GM12873 (cell line): Measurements from ENCODE around the gene MOCS1.

Experiments used
- TF ChIP-seq, protein P1 (sequence below): IDR thresholded peaks from 2 replicates; pipeline ENCODE4 v1.5.1; 2012; ENCODE audit warnings: low read depth, mild to moderate bottlenecking, moderate library complexity, low read length, control low read depth; ENCODE audit not compliant: insufficient read depth; ENCODE audit errors: missing control alignments

Gene MOCS1

DNA sequence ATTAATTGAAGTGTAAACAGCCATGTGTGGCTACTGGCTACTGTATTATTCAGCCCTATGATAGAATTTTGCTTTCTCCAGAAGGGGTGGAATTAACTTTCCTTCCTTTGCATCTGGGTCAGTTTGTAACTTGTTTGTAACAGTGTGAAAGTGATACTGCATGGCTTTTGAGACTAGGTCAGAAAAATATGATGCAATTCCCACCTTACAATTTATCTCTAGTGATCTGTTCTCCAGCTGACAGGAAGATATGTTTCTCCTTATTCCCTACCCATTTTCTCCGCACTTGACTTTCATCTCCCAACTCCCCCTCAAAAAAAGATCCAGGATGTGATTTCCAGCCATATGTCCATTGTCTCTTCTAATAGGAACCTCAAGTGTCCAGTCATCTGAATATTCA lies 2.6 kb upstream of the MOCS1 start:
- TF ChIP-seq, protein P1, sequence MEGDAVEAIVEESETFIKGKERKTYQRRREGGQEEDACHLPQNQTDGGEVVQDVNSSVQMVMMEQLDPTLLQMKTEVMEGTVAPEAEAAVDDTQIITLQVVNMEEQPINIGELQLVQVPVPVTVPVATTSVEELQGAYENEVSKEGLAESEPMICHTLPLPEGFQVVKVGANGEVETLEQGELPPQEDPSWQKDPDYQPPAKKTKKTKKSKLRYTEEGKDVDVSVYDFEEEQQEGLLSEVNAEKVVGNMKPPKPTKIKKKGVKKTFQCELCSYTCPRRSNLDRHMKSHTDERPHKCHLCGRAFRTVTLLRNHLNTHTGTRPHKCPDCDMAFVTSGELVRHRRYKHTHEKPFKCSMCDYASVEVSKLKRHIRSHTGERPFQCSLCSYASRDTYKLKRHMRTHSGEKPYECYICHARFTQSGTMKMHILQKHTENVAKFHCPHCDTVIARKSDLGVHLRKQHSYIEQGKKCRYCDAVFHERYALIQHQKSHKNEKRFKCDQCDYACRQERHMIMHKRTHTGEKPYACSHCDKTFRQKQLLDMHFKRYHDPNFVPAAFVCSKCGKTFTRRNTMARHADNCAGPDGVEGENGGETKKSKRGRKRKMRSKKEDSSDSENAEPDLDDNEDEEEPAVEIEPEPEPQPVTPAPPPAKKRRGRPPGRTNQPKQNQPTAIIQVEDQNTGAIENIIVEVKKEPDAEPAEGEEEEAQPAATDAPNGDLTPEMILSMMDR, result no peak

DNA sequence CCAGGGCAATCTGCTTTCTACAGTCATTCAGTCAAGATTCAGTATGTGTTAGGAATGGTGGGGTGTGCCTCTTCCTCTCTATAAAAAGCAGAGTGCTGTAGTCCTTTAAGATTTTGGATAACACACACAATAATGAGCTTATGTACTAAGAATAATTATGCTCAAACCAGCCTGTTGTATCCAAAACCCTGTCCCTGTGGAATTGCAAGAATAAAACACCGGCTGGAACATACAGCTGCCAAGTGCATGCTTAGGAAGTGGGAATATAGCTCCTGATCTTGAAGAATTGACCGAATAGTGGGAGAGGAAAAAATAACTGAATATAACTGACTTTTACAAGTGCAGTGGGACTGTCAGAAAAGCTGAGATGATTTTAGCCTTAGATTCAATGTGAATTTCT lies 979 bp upstream of the MOCS1 start:
- TF ChIP-seq, protein P1, result no peak

DNA sequence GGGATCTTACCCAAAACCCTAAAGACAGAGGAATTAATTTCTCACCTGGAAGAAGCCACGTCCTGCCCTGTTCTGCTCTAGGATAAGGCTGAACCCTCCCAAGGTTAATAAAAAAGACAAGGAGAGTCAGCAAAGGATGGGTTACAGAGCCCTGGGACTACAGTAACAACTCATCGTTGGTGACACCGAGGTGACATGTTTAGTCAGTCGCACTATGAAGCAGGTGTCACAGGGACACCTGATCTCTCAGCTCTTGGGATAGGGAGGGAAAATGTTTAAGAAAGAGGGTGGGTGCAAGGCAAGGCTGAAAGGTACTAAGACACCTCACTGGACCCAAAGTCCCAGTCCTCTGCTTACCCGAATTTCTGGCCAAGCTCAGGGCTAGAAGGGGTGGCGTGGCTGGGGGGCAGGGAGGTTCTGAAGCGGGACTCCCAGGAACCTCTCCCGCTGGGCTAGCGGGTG lies 562 bp downstream of the MOCS1 start:
- TF ChIP-seq, protein P1, result no peak

DNA sequence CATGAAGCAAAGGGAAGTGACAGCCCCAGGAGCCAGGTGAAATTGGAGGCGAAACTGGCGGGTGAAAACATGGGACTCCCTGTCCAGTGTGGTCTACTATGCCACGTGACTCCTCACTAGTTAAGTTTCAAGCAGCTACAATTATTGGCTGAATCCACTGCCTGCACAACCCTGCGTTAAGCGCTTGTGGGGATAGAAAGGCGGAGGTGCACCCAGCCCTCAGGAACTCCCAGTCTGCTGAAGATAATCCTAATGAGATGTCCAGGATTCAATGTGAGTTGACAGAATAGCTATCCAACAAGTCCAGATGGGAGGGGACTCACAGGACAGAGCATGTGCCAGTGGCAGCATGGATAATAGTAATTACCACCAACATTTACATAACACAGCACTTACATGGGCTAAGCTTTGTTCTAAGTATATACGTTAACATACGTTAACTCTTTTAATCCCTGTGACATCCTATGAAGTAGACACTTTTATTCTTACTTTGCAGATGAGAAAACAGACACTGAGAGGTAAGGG lies 1.8 kb downstream of the MOCS1 start:
- TF ChIP-seq, protein P1, result no peak

DNA sequence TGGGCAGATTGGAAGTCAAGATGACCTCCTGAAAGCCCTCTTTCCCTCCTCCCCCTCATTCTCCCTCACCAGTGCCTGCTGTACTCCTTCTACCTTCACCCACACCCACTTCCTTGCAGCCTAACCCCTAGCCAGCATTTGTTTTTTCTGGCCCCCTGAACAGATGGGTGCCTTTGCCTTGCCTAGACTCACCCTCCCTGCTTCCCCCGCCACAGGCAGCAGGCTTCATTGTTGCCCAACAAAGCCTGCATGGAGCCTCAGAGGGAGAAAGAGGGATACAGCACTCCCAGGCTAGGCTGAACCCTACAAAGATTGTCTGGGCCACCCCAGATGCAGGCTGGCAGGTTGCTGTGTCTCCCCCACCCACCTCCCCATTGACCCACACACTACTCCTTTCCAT lies 2.7 kb downstream of the MOCS1 start:
- TF ChIP-seq, protein P1, result no peak

DNA sequence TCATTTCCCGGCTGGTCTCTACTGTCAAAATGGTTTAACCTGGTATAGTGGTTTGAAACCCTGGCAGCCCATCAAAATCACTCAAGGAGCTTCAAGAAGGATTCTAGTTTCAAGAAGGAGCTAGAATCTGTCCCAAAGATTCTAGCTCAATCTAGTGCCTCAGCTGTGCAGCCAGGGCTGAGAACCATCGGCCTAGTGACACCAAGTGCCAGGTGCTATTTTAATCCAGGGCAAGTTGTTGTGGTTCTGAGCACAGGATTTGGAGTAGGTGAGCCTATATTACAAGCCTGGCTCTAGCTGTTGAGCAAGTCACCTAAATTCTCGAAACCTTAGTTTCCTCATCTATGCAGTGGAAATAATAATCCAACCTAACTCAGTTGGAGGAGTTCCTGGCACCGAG lies 3.7 kb downstream of the MOCS1 start:
- TF ChIP-seq, protein P1, result no peak

DNA sequence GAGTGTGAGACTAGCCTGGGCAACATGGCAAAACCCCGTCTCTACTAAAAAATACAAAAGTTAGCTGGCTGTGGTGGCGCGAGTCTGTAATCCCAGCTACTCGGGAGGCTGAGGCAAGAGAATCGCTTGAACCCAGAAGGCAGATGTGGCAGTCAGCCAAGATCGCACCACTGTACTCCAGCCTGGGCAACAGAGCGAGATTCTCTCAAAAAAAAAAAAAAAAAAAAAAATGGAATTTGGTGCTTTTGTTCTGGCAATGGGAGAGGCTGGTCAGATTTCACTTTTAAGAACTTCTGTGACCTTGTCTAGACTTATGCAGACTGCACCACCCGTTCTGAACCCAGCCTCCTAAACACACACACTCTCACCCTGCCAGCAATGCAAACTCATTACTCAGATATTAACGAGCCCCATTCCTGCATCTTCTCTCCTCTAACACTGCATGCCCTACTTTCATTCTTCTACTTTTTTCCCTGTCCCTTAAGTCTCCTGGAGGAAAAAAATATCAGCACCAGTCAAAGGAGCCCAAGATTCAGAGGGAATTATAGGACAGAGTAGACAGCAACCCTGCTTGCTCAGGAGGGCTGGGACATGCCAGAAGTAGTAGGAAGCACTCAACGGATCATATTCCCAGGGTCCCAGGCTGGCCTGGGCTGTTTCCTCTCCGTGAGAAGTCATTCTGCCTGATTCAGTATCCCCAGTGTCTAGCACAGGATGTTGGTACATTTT lies 4.4 kb downstream of the MOCS1 start:
- TF ChIP-seq, protein P1, result no peak
